Hepatocyte (in vitro differentiated cells): Measurements from ENCODE around the gene PDE4D. TPM values are rescaled to one million over a fixed set of nuclear protein-coding genes. Genes with fewer than 3 reads are reported as not detected.
A peak's percentile ranks its signal among the peaks of the same experiment; 100 is the strongest.

ENCODE experiments used
- DNase-seq: peaks from one replicate; pipeline ENCODE4 v3.0.0-alpha.2; 2016; ENCODE audit warnings: low spot score
- H2AFZ ChIP-seq: fragments of 200-600 bp; sonication (generic); 2 replicates; pipeline ENCODE4 v1.6.0; 2016; ENCODE audit warnings: antibody characterized with exemption, mild to moderate bottlenecking
- H3K27ac ChIP-seq: fragments of 200-600 bp; sonication (generic); 2 replicates; pipeline ENCODE4 v1.5.1; 2016; ENCODE audit warnings: mild to moderate bottlenecking
- H3K27me3 ChIP-seq: fragments of 200-600 bp; sonication (generic); 2 replicates; pipeline ENCODE4 v1.6.1; 2016
- H3K36me3 ChIP-seq: fragments of 200-600 bp; sonication (generic); replicated peaks from 2 replicates; pipeline ENCODE4 v1.5.1; 2016; ENCODE audit warnings: low read depth; ENCODE audit not compliant: insufficient read depth
- H3K4me1 ChIP-seq: fragments of 200-600 bp; sonication (generic); 2 replicates; pipeline ENCODE4 v1.5.1; 2016; ENCODE audit warnings: mild to moderate bottlenecking, moderate library complexity; ENCODE audit not compliant: insufficient read depth
- H3K4me2 ChIP-seq: fragments of 200-600 bp; sonication (generic); 2 replicates; pipeline ENCODE4 v1.6.0; 2016
- H3K4me3 ChIP-seq: fragments of 200-600 bp; sonication (generic); 2 replicates; pipeline ENCODE4 v1.5.1; 2016; ENCODE audit warnings: mild to moderate bottlenecking
- H3K79me2 ChIP-seq: fragments of 200-600 bp; sonication (generic); 2 replicates; pipeline ENCODE4 v1.6.0; 2017; ENCODE audit warnings: mild to moderate bottlenecking
- H3K9me2 ChIP-seq: fragments of 200-600 bp; sonication (generic); replicated peaks from 2 replicates; pipeline ENCODE4 v1.6.0; 2017; ENCODE audit warnings: mild to moderate bottlenecking; ENCODE audit not compliant: insufficient read depth
- H3K9me3 ChIP-seq: fragments of 200-600 bp; sonication (generic); 2 replicates; pipeline ENCODE4 v1.5.1; 2016; ENCODE audit warnings: low read depth, mild to moderate bottlenecking
- H4K20me1 ChIP-seq: fragments of 200-600 bp; sonication (generic); 2 replicates; pipeline ENCODE4 v1.6.0; 2016; ENCODE audit warnings: mild to moderate bottlenecking; ENCODE audit not compliant: insufficient read depth, poor library complexity, severe bottlenecking
- EZH2 ChIP-seq: fragments of 200-600 bp; sonication (generic); IDR thresholded peaks from 2 replicates; pipeline ENCODE4 v1.6.1; 2016; ENCODE audit warnings: antibody characterized with exemption, mild to moderate bottlenecking, borderline replicate concordance
- EZH2phosphoT487 ChIP-seq: fragments of 200-600 bp; sonication (generic); IDR thresholded peaks from one replicate; pipeline ENCODE4 v1.6.1; 2018; ENCODE audit warnings: antibody characterized with exemption, mild to moderate bottlenecking, low read depth, moderate library complexity; ENCODE audit not compliant: unreplicated experiment, severe bottlenecking
- WGBS: methylation state at CpG from one replicate; pipeline ENCODE4 v1.1.6; 2016; ENCODE audit warnings: low lambda C conversion rate; ENCODE audit errors: missing lambda C conversion rate; 5-methylcytosine and 5-hydroxymethylcytosine counted together
- polyA plus RNA-seq: library from polyadenylated mRNA; unstranded; fragments of >200 nt; fragmentation: Nextera tagmentation; extraction: Ambion mirVana; gene quantifications from 2 replicates; pipeline ENCODE4 v1.2.1, GENCODE V29; 2016
- total RNA-seq: library from RNA; depleted of rRNA; stranded (reverse); fragments of >200 nt; gene quantifications from 2 replicates; pipeline ENCODE4 v1.2.3, GENCODE V29; 2014
- TF ChIP-seq, protein P1 (sequence below): fragments of 200-600 bp; sonication (generic); IDR thresholded peaks from 2 replicates; pipeline ENCODE4 v1.5.1; 2016; ENCODE audit warnings: antibody characterized with exemption, mild to moderate bottlenecking; ENCODE audit not compliant: poor library complexity

PDE4D gene
- total and polyA plus RNA-seq, 2 experiments from 2014 or later = 14.5 to 45.2 TPM

DNA sequence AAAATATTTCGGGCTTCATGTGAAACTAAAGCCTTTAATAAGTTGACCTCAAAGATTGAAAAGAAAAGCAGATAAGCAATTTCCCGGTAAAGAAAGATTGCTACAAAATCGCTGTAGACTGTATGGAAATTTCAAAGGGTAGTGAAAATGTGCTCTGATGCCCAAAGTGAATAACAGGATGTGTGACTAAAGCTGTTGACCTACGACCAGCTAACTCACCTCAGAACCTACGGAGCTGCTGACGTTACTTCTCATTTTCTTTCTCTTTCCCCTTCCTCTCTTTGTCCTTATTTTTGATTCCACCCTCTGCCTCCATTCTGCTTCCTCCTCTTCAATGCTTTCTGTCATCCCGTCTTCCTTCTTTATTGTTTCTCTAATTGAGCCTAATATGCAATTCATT is 103.2 kb downstream of the PDE4D start:
- Histone ChIP-seq H3K4me3 (no peak overlapping the region), H3K4me1 (peaks cover 6% of the 10 kb centered on the region), H3K27ac (no peak overlapping the region), H3K36me3 (no peaks in the 10 kb centered on the region), H3K4me2 (peak overlapping the region; percentile 9), H4K20me1 (no peaks in the 10 kb centered on the region), H3K9me2 (no peaks in the 10 kb centered on the region), H3K79me2 (no peaks in the 10 kb centered on the region), H3K9me3 (no peaks in the 10 kb centered on the region), H2AFZ (no peak overlapping the region), H3K27me3 (no peaks in the 10 kb centered on the region)
- TF ChIP-seq, protein P1, sequence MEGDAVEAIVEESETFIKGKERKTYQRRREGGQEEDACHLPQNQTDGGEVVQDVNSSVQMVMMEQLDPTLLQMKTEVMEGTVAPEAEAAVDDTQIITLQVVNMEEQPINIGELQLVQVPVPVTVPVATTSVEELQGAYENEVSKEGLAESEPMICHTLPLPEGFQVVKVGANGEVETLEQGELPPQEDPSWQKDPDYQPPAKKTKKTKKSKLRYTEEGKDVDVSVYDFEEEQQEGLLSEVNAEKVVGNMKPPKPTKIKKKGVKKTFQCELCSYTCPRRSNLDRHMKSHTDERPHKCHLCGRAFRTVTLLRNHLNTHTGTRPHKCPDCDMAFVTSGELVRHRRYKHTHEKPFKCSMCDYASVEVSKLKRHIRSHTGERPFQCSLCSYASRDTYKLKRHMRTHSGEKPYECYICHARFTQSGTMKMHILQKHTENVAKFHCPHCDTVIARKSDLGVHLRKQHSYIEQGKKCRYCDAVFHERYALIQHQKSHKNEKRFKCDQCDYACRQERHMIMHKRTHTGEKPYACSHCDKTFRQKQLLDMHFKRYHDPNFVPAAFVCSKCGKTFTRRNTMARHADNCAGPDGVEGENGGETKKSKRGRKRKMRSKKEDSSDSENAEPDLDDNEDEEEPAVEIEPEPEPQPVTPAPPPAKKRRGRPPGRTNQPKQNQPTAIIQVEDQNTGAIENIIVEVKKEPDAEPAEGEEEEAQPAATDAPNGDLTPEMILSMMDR = no peak
- TF ChIP-seq EZH2phosphoT487 (no peak), EZH2 (no peak)
- DNase-seq = no peak
- WGBS = 79% methylated on average over 7 of the region's 7 CpGs

- no peaks in the 10 kb centered on the region for H3K79me2 ChIP-seq
- H3K36me3 ChIP-seq = no peaks in the 10 kb centered on the region
- H3K9me3 ChIP-seq = no peaks in the 10 kb centered on the region
- H4K20me1 ChIP-seq = no peaks in the 10 kb centered on the region
- no peak overlapping the region for H3K4me3 ChIP-seq
- TF ChIP-seq, protein P1 = no peak
- no peak for TF ChIP-seq EZH2
- no peak for TF ChIP-seq EZH2phosphoT487
- no peaks in the 10 kb centered on the region for H3K9me2 ChIP-seq
- no peak for DNase-seq
- peaks cover 6% of the 10 kb centered on the region for H3K4me1 ChIP-seq
- H3K4me2 ChIP-seq = no peak overlapping the region
- H3K27me3 ChIP-seq = no peaks in the 10 kb centered on the region
- peak overlapping the region; percentile 21 for H3K27ac ChIP-seq
- 76% methylated on average over 2 of the region's 2 CpGs for WGBS
- H2AFZ ChIP-seq = no peak overlapping the region
Observed at GRCh38 chr5:59789894-59790293, 103.6 kb downstream of the PDE4D start.

GRCh38 chr5:59789197-59789596 is 104.3 kb downstream of the PDE4D start:
- WGBS = 78% methylated on average over 2 of the region's 2 CpGs
- H2AFZ ChIP-seq = no peak overlapping the region
- no peak overlapping the region for H3K4me2 ChIP-seq
- TF ChIP-seq EZH2phosphoT487 (no peak), EZH2 (no peak)
- TF ChIP-seq, protein P1 = no peak
- peak overlapping the region; percentile 38 for H3K27ac ChIP-seq
- DNase-seq = peak; percentile 45
- no peaks in the 10 kb centered on the region for H3K9me2 ChIP-seq
- H3K4me1 ChIP-seq = peaks cover 6% of the 10 kb centered on the region
- H3K9me3 ChIP-seq = no peaks in the 10 kb centered on the region
- no peaks in the 10 kb centered on the region for H3K36me3 ChIP-seq
- H4K20me1 ChIP-seq = no peaks in the 10 kb centered on the region
- H3K4me3 ChIP-seq = no peak overlapping the region
- H3K27me3 ChIP-seq = no peaks in the 10 kb centered on the region
- H3K79me2 ChIP-seq = no peaks in the 10 kb centered on the region

- H3K4me2 ChIP-seq = no peak overlapping the region
- no peaks in the 10 kb centered on the region for H3K36me3 ChIP-seq
- DNase-seq = peak; percentile 53
- no peaks in the 10 kb centered on the region for H3K9me2 ChIP-seq
- H3K79me2 ChIP-seq = no peaks in the 10 kb centered on the region
- H3K27me3 ChIP-seq = no peaks in the 10 kb centered on the region
- H3K27ac ChIP-seq = peak overlapping the region; percentile 45
- no peaks in the 10 kb centered on the region for H4K20me1 ChIP-seq
- WGBS = 55% methylated on average over 6 of the region's 6 CpGs
- TF ChIP-seq EZH2phosphoT487 (no peak), EZH2 (no peak)
- TF ChIP-seq, protein P1 = no peak
- H2AFZ ChIP-seq = no peak overlapping the region
- H3K9me3 ChIP-seq = no peaks in the 10 kb centered on the region
- no peak overlapping the region for H3K4me3 ChIP-seq
- H3K4me1 ChIP-seq = peaks cover 3% of the 10 kb centered on the region
Observed at GRCh38 chr5:59786334-59786805, 107.2 kb downstream of the PDE4D start.
